Raji (cell line): ENCODE measurements around the gene FANK1.

Source experiments
- POLR2A ChIP-seq: IDR thresholded peaks from 2 replicates; pipeline ENCODE4 v1.6.1; 2011; ENCODE audit warnings: low read depth, low read length, control low read depth; ENCODE audit not compliant: insufficient read depth

The FANK1 gene

GRCh38 chr10:125984865-125985495 is 88.6 kb downstream of the FANK1 start:
- TF ChIP-seq POLR2A = no peak

GRCh38 chr10:125985557-125986240 is 89.3 kb downstream of the FANK1 start:
- no peak for TF ChIP-seq POLR2A

GRCh38 chr10:125989791-125990190 is 93.4 kb downstream of the FANK1 start:
- TF ChIP-seq POLR2A = no peak

- TF ChIP-seq POLR2A = no peak
Observed at GRCh38 chr10:125990974-125991373, 94.6 kb downstream of the FANK1 start.

GRCh38 chr10:125991392-125991791 is 95.0 kb downstream of the FANK1 start:
- no peak for TF ChIP-seq POLR2A

- TF ChIP-seq POLR2A = no peak
Observed at GRCh38 chr10:125992254-125992653, 95.9 kb downstream of the FANK1 start.

- no peak for TF ChIP-seq POLR2A
Observed at GRCh38 chr10:125994601-125995000, 98.2 kb downstream of the FANK1 start.

- no peak for TF ChIP-seq POLR2A
Observed at GRCh38 chr10:125995726-125996304, 99.5 kb downstream of the FANK1 start.

- no peak for TF ChIP-seq POLR2A
Observed at GRCh38 chr10:125997586-125997985, 101.2 kb downstream of the FANK1 start.

- no peak for TF ChIP-seq POLR2A
Observed at GRCh38 chr10:125999694-126000093, 103.3 kb downstream of the FANK1 start.

GRCh38 chr10:126001576-126001975 is 105.2 kb downstream of the FANK1 start:
- TF ChIP-seq POLR2A = no peak

- TF ChIP-seq POLR2A = no peak
Observed at GRCh38 chr10:126004752-126005151, 108.4 kb downstream of the FANK1 start.

GRCh38 chr10:126006264-126006663 is 109.9 kb downstream of the FANK1 start:
- no peak for TF ChIP-seq POLR2A

GRCh38 chr10:126006906-126007305 is 110.5 kb downstream of the FANK1 start:
- no peak for TF ChIP-seq POLR2A

- TF ChIP-seq POLR2A = no peak
Observed at GRCh38 chr10:126009650-126010049, 113.3 kb downstream of the FANK1 start.

GRCh38 chr10:126011995-126012394 is 115.6 kb downstream of the FANK1 start:
- no peak for TF ChIP-seq POLR2A
